Keratinocyte (primary cell): ENCODE data around the gene CKAP4. TPM values are rescaled to one million over a fixed set of nuclear protein-coding genes. Genes with fewer than 3 reads are reported as not detected.

Experiments used
- DNase-seq: peaks from one replicate; pipeline ENCODE4 v3.0.0-alpha.2; 2011; ENCODE audit warnings: low read depth, missing footprints, low spot score
- FAIRE-seq: peaks from 2 replicates; lab custom pipeline; 2011; peaks lifted over from hg19 to GRCh38; lab: Jason Lieb, UNC
- H2AFZ ChIP-seq: 2 replicates; pipeline ENCODE4 v1.6.0; 2012; ENCODE audit warnings: low read length, control low read depth, inconsistent platforms; ENCODE audit not compliant: control insufficient read depth
- H3K27ac ChIP-seq: 2 replicates; pipeline ENCODE4 v1.5.1; 2011; ENCODE audit warnings: low read length; ENCODE audit not compliant: control insufficient read depth, insufficient read depth
- H3K27me3 ChIP-seq: 3 replicates; pipeline ENCODE4 v1.6.0; 2011; ENCODE audit warnings: low read length; ENCODE audit not compliant: control insufficient read depth, insufficient read depth; ENCODE audit errors: extremely low read depth
- H3K36me3 ChIP-seq, 2 experiments: 2 replicates in 1 of 2; 3 replicates in 1 of 2; pipeline ENCODE4 v1.5.1; 2011; ENCODE audit warnings: low read length in 2 of 2, mild to moderate bottlenecking in 1 of 2; ENCODE audit not compliant: control insufficient read depth in 2 of 2, insufficient read depth in 2 of 2; ENCODE audit errors: extremely low read depth in 1 of 2
- H3K4me1 ChIP-seq: 3 replicates; pipeline ENCODE4 v1.5.1; 2011; ENCODE audit warnings: low read length; ENCODE audit not compliant: control insufficient read depth, insufficient read depth; ENCODE audit errors: extremely low read depth
- H3K4me2 ChIP-seq: 3 replicates; pipeline ENCODE4 v1.6.0; 2011; ENCODE audit warnings: low read depth, low read length; ENCODE audit not compliant: control insufficient read depth, insufficient read depth; ENCODE audit errors: extremely low read depth
- H3K4me3 ChIP-seq, 3 experiments: fragments of 200-600 bp in 1 of 3; sonication (generic) in 1 of 3; 2 replicates in 2 of 3; 3 replicates in 1 of 3; pipeline ENCODE4 v1.5.1; 2011 to 2016; ENCODE audit warnings: low read length in 3 of 3, mild to moderate bottlenecking in 3 of 3, control low read depth in 2 of 3, inconsistent platforms in 1 of 3, low read depth in 1 of 3, mixed read lengths in 1 of 3, mixed run types in 1 of 3, moderate library complexity in 1 of 3; ENCODE audit not compliant: control insufficient read depth in 2 of 3, insufficient read depth in 2 of 3; ENCODE audit errors: extremely low read depth in 1 of 3
- H3K79me2 ChIP-seq: 2 replicates; pipeline ENCODE4 v1.6.0; 2012; ENCODE audit warnings: low read length; ENCODE audit not compliant: control insufficient read depth, insufficient read depth
- H3K9ac ChIP-seq: 3 replicates; pipeline ENCODE4 v1.6.0; 2011; ENCODE audit warnings: low read length; ENCODE audit not compliant: control insufficient read depth, insufficient read depth; ENCODE audit errors: extremely low read depth
- H3K9me1 ChIP-seq: 3 replicates; pipeline ENCODE4 v1.6.0; 2011; ENCODE audit warnings: low read length; ENCODE audit not compliant: control insufficient read depth, insufficient read depth; ENCODE audit errors: extremely low read depth
- H3K9me3 ChIP-seq: 2 replicates; pipeline ENCODE4 v1.5.1; 2012; ENCODE audit warnings: low read depth, low read length; ENCODE audit not compliant: control insufficient read depth
- H4K20me1 ChIP-seq: 3 replicates; pipeline ENCODE4 v1.6.0; 2011; ENCODE audit warnings: low read length; ENCODE audit not compliant: control insufficient read depth, insufficient read depth; ENCODE audit errors: extremely low read depth
- EZH2 ChIP-seq: IDR thresholded peaks from one replicate; pipeline ENCODE4 v1.6.1; 2012; ENCODE audit warnings: inconsistent platforms, mild to moderate bottlenecking, low read length, moderate library complexity
- dilution Hi-C: fragments of 300-500 bp; cut with MboI; formaldehyde crosslinking; loops from one replicate; pipeline ENCODE4 v1.7.0; 2020; ENCODE audit warnings: low sequenced_read_pairs; ENCODE audit not compliant: extremely low pct_ligation_motif_present
- polyA plus RNA-seq, 5 experiments: library from polyadenylated mRNA; depleted of rRNA in 3 of 5; stranded (reverse) in 3 of 5; stranded (forward) in 1 of 5; unstranded in 1 of 5; fragments of >200 nt; gene quantifications; 1 replicate in 1 of 5; 2 replicates in 3 of 5; 3 replicates in 1 of 5; pipeline versions ENCODE4 v1.2.1 to v1.2.3, GENCODE V29; 2011 to 2012; ENCODE audit warnings: missing spikeins in 2 of 5, low read depth in 1 of 5, low replicate concordance in 1 of 5
- TF ChIP-seq, protein P1 (sequence below), 3 experiments: IDR thresholded peaks in 1 of 3; conservative IDR thresholded peaks in 1 of 3; optimal IDR thresholded peaks in 1 of 3; 2 replicates in 2 of 3; 3 replicates in 1 of 3; pipeline versions ENCODE3 to v1.5.1; 2011; ENCODE audit warnings: low read length in 3 of 3, mild to moderate bottlenecking in 3 of 3, moderate library complexity in 2 of 3, control low read depth in 1 of 3, inconsistent platforms in 1 of 3; ENCODE audit not compliant: insufficient read depth in 2 of 3; ENCODE audit errors: extremely low read depth in 1 of 3

CKAP4 gene
- polyA plus RNA-seq, 1 donor (not counting 4 experiments of a cell fraction or from before 2014, with no cell fraction given): 84.5 TPM

DNA sequence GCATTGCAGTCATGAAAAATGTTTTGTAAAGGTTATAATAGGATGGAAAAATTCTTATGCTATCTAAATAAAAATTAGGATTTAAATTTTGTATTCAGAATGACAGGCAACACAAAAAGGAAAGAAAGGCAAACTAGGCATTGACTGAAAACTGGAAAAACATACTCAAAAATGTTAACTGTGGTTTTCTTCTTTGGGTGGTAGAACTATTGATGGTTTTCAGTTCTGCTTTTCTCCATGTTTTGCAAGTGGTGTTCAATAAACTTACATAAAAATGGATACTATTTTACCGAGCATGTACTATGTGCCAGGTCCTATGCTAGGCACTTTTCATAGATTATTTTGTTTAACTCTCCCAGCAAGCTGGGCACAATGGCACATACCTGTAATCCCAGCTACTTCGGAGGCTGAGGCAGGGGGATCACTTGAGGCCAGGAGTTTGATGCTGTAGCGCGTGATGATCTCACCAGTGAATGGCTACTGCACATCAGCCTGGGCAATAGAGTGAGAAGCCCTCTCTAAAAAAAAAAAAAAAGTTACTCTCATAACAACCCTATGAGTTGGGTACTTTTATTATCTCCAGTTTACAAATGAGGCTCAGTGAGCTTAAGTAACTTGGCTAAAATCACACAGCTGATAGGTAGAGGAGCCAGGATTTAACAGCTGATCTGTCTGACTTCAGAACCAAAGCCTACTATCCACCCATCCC lies 28.4 kb upstream of the CKAP4 start:
- no peaks in the 10 kb centered on the region for H4K20me1 ChIP-seq
- H3K4me3 ChIP-seq: no peak overlapping the region
- dilution Hi-C loops: no loop called here
- no peaks in the 10 kb centered on the region for H3K9me3 ChIP-seq
- no peak for FAIRE-seq
- H3K4me2 ChIP-seq: no peak overlapping the region
- H3K79me2 ChIP-seq: no peaks in the 10 kb centered on the region
- H3K4me1 ChIP-seq: peaks cover 14% of the 10 kb centered on the region
- TF ChIP-seq EZH2: no peak
- TF ChIP-seq, protein P1, sequence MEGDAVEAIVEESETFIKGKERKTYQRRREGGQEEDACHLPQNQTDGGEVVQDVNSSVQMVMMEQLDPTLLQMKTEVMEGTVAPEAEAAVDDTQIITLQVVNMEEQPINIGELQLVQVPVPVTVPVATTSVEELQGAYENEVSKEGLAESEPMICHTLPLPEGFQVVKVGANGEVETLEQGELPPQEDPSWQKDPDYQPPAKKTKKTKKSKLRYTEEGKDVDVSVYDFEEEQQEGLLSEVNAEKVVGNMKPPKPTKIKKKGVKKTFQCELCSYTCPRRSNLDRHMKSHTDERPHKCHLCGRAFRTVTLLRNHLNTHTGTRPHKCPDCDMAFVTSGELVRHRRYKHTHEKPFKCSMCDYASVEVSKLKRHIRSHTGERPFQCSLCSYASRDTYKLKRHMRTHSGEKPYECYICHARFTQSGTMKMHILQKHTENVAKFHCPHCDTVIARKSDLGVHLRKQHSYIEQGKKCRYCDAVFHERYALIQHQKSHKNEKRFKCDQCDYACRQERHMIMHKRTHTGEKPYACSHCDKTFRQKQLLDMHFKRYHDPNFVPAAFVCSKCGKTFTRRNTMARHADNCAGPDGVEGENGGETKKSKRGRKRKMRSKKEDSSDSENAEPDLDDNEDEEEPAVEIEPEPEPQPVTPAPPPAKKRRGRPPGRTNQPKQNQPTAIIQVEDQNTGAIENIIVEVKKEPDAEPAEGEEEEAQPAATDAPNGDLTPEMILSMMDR (optimal IDR thresholded peaks at IDR 0.05 in 1 of 3, IDR thresholded peaks at IDR 0.05 in 1 of 3, conservative IDR thresholded peaks at IDR 0.05 in 1 of 3; ENCODE audit: extremely low read depth in 1 of 3, insufficient read depth in 2 of 3, low read length in 3 of 3): no peak
- H3K27me3 ChIP-seq: no peaks in the 10 kb centered on the region
- no peaks in the 10 kb centered on the region for H3K9me1 ChIP-seq
- no peaks in the 10 kb centered on the region for H3K36me3 ChIP-seq
- no peak for DNase-seq
- H3K9ac ChIP-seq: no peak overlapping the region
- no peak overlapping the region for H2AFZ ChIP-seq
- no peak overlapping the region for H3K27ac ChIP-seq

DNA sequence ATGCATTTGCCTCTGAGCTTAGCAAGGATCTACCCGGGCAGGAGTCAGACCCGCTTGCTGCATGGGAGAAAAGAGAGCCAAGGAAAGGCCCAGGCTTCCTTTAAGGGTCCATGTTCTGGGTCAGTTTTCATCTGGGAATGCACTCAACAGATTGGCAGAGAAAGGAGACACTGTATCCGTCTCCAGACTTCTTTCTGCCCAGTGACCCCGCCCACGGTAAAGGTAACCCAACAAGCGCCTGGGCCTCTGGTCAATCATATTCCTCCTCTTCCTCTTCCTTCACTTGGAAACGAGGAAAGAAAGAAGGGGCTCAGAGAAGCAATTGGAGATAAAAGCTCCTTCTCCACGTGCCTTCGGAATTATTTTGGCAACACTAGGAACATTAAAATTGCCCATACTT lies 27.6 kb upstream of the CKAP4 start:
- H3K79me2 ChIP-seq: no peaks in the 10 kb centered on the region
- DNase-seq (no peak), FAIRE-seq (no peak)
- no peaks in the 10 kb centered on the region for H3K27me3 ChIP-seq
- peaks cover 14% of the 10 kb centered on the region for H3K4me1 ChIP-seq
- dilution Hi-C loops: no loop called here
- no peaks in the 10 kb centered on the region for H4K20me1 ChIP-seq
- no peaks in the 10 kb centered on the region for H3K36me3 ChIP-seq
- no peaks in the 10 kb centered on the region for H3K9me1 ChIP-seq
- H2AFZ ChIP-seq: no peak overlapping the region
- no peaks in the 10 kb centered on the region for H3K9me3 ChIP-seq
- no peak overlapping the region for H3K4me2 ChIP-seq
- no peak overlapping the region for H3K9ac ChIP-seq
- no peak overlapping the region for H3K27ac ChIP-seq
- TF ChIP-seq, protein P1 (optimal IDR thresholded peaks at IDR 0.05 in 1 of 3, IDR thresholded peaks at IDR 0.05 in 1 of 3, conservative IDR thresholded peaks at IDR 0.05 in 1 of 3; ENCODE audit: extremely low read depth in 1 of 3, insufficient read depth in 2 of 3, low read length in 3 of 3): no peak
- TF ChIP-seq EZH2: no peak
- H3K4me3 ChIP-seq: no peak overlapping the region
